H9 (cell line): ENCODE data around the gene LPO. TPM values are rescaled to one million over a fixed set of nuclear protein-coding genes. Genes with fewer than 3 reads are reported as not detected.

ENCODE experiments used
- DNase-seq: peaks from one replicate; pipeline ENCODE4 v3.0.0-alpha.2; 2017
- H2AFZ ChIP-seq: one replicate; pipeline ENCODE4 v1.6.1; 2013; ENCODE audit warnings: mild to moderate bottlenecking, low read length, control low read depth, moderate library complexity
- H2AK5ac ChIP-seq: 2 replicates; pipeline ENCODE4 v1.6.1; 2013; ENCODE audit warnings: low read length, control low read depth, mixed read lengths; ENCODE audit not compliant: insufficient read length
- H2BK120ac ChIP-seq: one replicate; pipeline ENCODE4 v1.6.1; 2013; ENCODE audit warnings: low read depth, mild to moderate bottlenecking, low read length, control low read depth, inconsistent platforms; ENCODE audit not compliant: poor library complexity, severe bottlenecking
- H2BK12ac ChIP-seq: 2 replicates; pipeline ENCODE4 v1.6.1; 2013; ENCODE audit warnings: low read length, control low read depth, mixed read lengths, low read depth; ENCODE audit not compliant: insufficient read length
- H2BK15ac ChIP-seq: 2 replicates; pipeline ENCODE4 v1.6.1; 2013; ENCODE audit warnings: low read depth, low read length, control low read depth
- H2BK20ac ChIP-seq: one replicate; pipeline ENCODE4 v1.6.1; 2013; ENCODE audit warnings: low read depth, mild to moderate bottlenecking, low read length, control low read depth, inconsistent platforms; ENCODE audit not compliant: poor library complexity, severe bottlenecking
- H2BK5ac ChIP-seq: 2 replicates; pipeline ENCODE4 v1.6.1; 2013; ENCODE audit warnings: low read length, control low read depth, mixed read lengths; ENCODE audit not compliant: insufficient read length
- H3K14ac ChIP-seq: 2 replicates; pipeline ENCODE4 v1.6.1; 2013; ENCODE audit warnings: low read length, control low read depth; ENCODE audit not compliant: insufficient read depth
- H3K18ac ChIP-seq: 2 replicates; pipeline ENCODE4 v1.6.1; 2013; ENCODE audit warnings: low read depth, mild to moderate bottlenecking, mixed read lengths, low read length, control low read depth; ENCODE audit not compliant: insufficient read length
- H3K23ac ChIP-seq: 2 replicates; pipeline ENCODE4 v1.6.1; 2013; ENCODE audit warnings: low read length, control low read depth, mixed read lengths, low read depth; ENCODE audit not compliant: insufficient read length
- H3K23me2 ChIP-seq: 2 replicates; pipeline ENCODE4 v1.6.1; 2013; ENCODE audit warnings: low read depth, mild to moderate bottlenecking, mixed read lengths, low read length, control low read depth; ENCODE audit not compliant: insufficient read length, poor library complexity, severe bottlenecking
- H3K27ac ChIP-seq: 2 replicates; pipeline ENCODE4 v1.5.1; 2013; ENCODE audit warnings: low read length, control low read depth, mixed read lengths, low read depth; ENCODE audit not compliant: insufficient read length
- H3K27me3 ChIP-seq: 2 replicates; pipeline ENCODE4 v1.6.1; 2013; ENCODE audit warnings: low read length, control low read depth, inconsistent platforms; ENCODE audit not compliant: insufficient read depth
- H3K4ac ChIP-seq: 2 replicates; pipeline ENCODE4 v1.6.1; 2013; ENCODE audit warnings: low read depth, mild to moderate bottlenecking, control low read depth, inconsistent platforms, low read length, moderate library complexity
- H3K4me1 ChIP-seq: 2 replicates; pipeline ENCODE4 v1.6.1; 2013; ENCODE audit warnings: low read length, control low read depth, inconsistent platforms; ENCODE audit not compliant: insufficient read depth
- H3K4me2 ChIP-seq: 2 replicates; pipeline ENCODE4 v1.6.1; 2013; ENCODE audit warnings: low read length, control low read depth, mixed read lengths; ENCODE audit not compliant: insufficient read length, insufficient read depth
- H3K56ac ChIP-seq: 2 replicates; pipeline ENCODE4 v1.6.1; 2013; ENCODE audit warnings: low read depth, mild to moderate bottlenecking, mixed read lengths, low read length, control low read depth; ENCODE audit not compliant: insufficient read length
- H3K79me1 ChIP-seq: 2 replicates; pipeline ENCODE4 v1.6.1; 2013; ENCODE audit warnings: low read depth, mild to moderate bottlenecking, moderate library complexity, low read length, control low read depth, inconsistent platforms; ENCODE audit not compliant: insufficient read depth, poor library complexity, severe bottlenecking
- H3K79me2 ChIP-seq: 2 replicates; pipeline ENCODE4 v1.6.1; 2013; ENCODE audit warnings: low read length, control low read depth, inconsistent platforms; ENCODE audit not compliant: insufficient read depth
- H3K9ac ChIP-seq: 2 replicates; pipeline ENCODE4 v1.6.1; 2013; ENCODE audit warnings: low read length, control low read depth, mixed read lengths; ENCODE audit not compliant: insufficient read length; ENCODE audit errors: extremely low read depth
- H3K9me3 ChIP-seq: one replicate; pipeline ENCODE4 v1.6.1; 2013; ENCODE audit warnings: low read depth, low read length, inconsistent platforms; ENCODE audit not compliant: control insufficient read depth
- H3T11ph ChIP-seq: one replicate; pipeline ENCODE4 v1.6.1; 2013; ENCODE audit warnings: mild to moderate bottlenecking, low read length, control low read depth, inconsistent platforms
- H4K20me1 ChIP-seq: one replicate; pipeline ENCODE4 v1.6.1; 2013; ENCODE audit not compliant: control insufficient read depth, insufficient read length, insufficient read depth
- H4K5ac ChIP-seq: 2 replicates; pipeline ENCODE4 v1.6.1; 2013; ENCODE audit warnings: low read depth, mild to moderate bottlenecking, mixed read lengths, low read length, control low read depth; ENCODE audit not compliant: insufficient read length
- H4K8ac ChIP-seq: replicated peaks from 2 replicates; pipeline ENCODE4 v1.6.1; 2013; ENCODE audit warnings: low read length, control low read depth, mixed read lengths, low read depth; ENCODE audit not compliant: insufficient read length
- H4K91ac ChIP-seq: 2 replicates; pipeline ENCODE4 v1.6.1; 2013; ENCODE audit warnings: low read depth, mild to moderate bottlenecking, moderate library complexity, mixed read lengths, low read length, control low read depth; ENCODE audit not compliant: insufficient read length
- H3K27ac Mint-ChIP-seq, 3 experiments: 2 replicates in 2 of 3; 3 replicates in 1 of 3; pipeline ENCODE4 v1.8.0; 2020 to 2021; ENCODE audit warnings: mixed read lengths in 3 of 3, mild to moderate bottlenecking in 1 of 3, moderate library complexity in 1 of 3
- H3K27me3 Mint-ChIP-seq: 2 replicates; pipeline ENCODE4 v1.8.0; 2021; ENCODE audit warnings: low read depth, mild to moderate bottlenecking, moderate library complexity, mixed read lengths
- H3K36me3 Mint-ChIP-seq, 3 experiments: 2 replicates in 2 of 3; 3 replicates in 1 of 3; pipeline ENCODE4 v1.8.0; 2020 to 2021; ENCODE audit warnings: low read depth in 3 of 3, mixed read lengths in 3 of 3; ENCODE audit not compliant: insufficient read depth in 1 of 3
- H3K4me1 Mint-ChIP-seq, 2 experiments: 2 replicates each; pipeline ENCODE4 v1.8.0; 2020; ENCODE audit warnings: mixed read lengths in 2 of 2
- H3K4me3 Mint-ChIP-seq, 2 experiments: 2 replicates in 1 of 2; 3 replicates in 1 of 2; pipeline ENCODE4 v1.8.0; 2020 to 2021; ENCODE audit warnings: mild to moderate bottlenecking in 2 of 2, mixed read lengths in 2 of 2, moderate library complexity in 1 of 2
- H3K9me3 Mint-ChIP-seq, 2 experiments: 2 replicates in 1 of 2; 3 replicates in 1 of 2; pipeline ENCODE4 v1.8.0; 2020; ENCODE audit warnings: mild to moderate bottlenecking in 2 of 2, mixed read lengths in 2 of 2, moderate library complexity in 1 of 2
- WGBS: extraction: QIAGEN DNeasy Blood & Tissue Kit; methylation state at CpG from one replicate; pipeline ENCODE4 v1.1.7; 2013; ENCODE audit warnings: missing lambda C conversion rate, low lambda C conversion rate, mixed read lengths; ENCODE audit not compliant: insufficient read length; ENCODE audit errors: extremely low coverage; 5-methylcytosine and 5-hydroxymethylcytosine counted together
- total RNA-seq: library from RNA; stranded (reverse); gene quantifications from 2 replicates; pipeline ENCODE4 v1.2.1, GENCODE V29; 2021
- TF ChIP-seq, protein P1 (sequence below): fragments of 200-600 bp; sonication (generic); conservative IDR thresholded peaks from 3 replicates; pipeline ENCODE4 v1.8.0; 2021; ENCODE audit warnings: antibody characterized with exemption, mild to moderate bottlenecking

The LPO gene
- total RNA-seq, 1 experiment from 2014 or later = 0.17 TPM

DNA sequence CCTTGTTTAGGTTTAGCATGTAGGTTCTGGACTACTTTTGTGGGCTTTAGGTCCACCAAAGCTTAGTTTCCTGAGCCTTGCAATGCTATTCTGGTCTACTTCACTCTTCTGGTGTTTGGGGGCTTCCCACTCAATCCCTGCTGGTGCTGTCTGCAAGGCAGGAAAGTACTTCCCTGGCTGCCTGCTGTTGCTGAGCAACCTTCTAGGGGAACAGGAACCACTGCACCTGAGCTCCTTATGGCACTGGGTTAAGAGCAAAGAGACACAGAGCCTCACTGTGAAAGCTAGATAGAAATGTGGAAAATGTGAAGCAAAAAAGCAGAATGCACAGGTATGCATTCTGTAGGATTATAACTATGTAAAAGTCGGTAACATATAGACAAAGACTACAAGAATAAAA lies 25.4 kb downstream of the LPO start:
- H3K4me3 Mint-ChIP-seq = no peak overlapping the region
- H3K9me3 Mint-ChIP-seq = no peaks in the 10 kb centered on the region
- Histone ChIP-seq H4K20me1 (no peaks in the 10 kb centered on the region), H2BK120ac (no peak overlapping the region), H3K23ac (no peak overlapping the region), H3K18ac (no peak overlapping the region), H3K27ac (no peak overlapping the region), H2BK12ac (no peak overlapping the region), H2BK5ac (no peak overlapping the region), H3K27me3 (no peaks in the 10 kb centered on the region), H3K79me1 (no peaks in the 10 kb centered on the region), H4K5ac (no peak overlapping the region), H2BK20ac (no peak overlapping the region), H4K8ac (no peak overlapping the region), H3K4ac (no peak overlapping the region), H3K56ac (no peak overlapping the region), H3T11ph (no peak overlapping the region), H3K9ac (no peak overlapping the region), H3K4me1 (no peaks in the 10 kb centered on the region), H3K14ac (no peak overlapping the region), H3K9me3 (no peaks in the 10 kb centered on the region), H4K91ac (no peak overlapping the region), H2BK15ac (no peak overlapping the region), H3K23me2 (no peaks in the 10 kb centered on the region), H3K79me2 (no peaks in the 10 kb centered on the region), H2AK5ac (no peak overlapping the region), H3K4me2 (no peak overlapping the region), H2AFZ (no peak overlapping the region)
- H3K36me3 Mint-ChIP-seq = no peaks in the 10 kb centered on the region
- no peak overlapping the region for H3K27ac Mint-ChIP-seq
- TF ChIP-seq, protein P1, sequence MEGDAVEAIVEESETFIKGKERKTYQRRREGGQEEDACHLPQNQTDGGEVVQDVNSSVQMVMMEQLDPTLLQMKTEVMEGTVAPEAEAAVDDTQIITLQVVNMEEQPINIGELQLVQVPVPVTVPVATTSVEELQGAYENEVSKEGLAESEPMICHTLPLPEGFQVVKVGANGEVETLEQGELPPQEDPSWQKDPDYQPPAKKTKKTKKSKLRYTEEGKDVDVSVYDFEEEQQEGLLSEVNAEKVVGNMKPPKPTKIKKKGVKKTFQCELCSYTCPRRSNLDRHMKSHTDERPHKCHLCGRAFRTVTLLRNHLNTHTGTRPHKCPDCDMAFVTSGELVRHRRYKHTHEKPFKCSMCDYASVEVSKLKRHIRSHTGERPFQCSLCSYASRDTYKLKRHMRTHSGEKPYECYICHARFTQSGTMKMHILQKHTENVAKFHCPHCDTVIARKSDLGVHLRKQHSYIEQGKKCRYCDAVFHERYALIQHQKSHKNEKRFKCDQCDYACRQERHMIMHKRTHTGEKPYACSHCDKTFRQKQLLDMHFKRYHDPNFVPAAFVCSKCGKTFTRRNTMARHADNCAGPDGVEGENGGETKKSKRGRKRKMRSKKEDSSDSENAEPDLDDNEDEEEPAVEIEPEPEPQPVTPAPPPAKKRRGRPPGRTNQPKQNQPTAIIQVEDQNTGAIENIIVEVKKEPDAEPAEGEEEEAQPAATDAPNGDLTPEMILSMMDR = no peak
- no peaks in the 10 kb centered on the region for H3K4me1 Mint-ChIP-seq
- no CpG with 5 or more reads among the region's 1 CpG for WGBS
- H3K27me3 Mint-ChIP-seq = peaks cover 68% of the 10 kb centered on the region
- DNase-seq = no peak
